GM19240 (cell line): Measurements from ENCODE around the gene RSRP1.
"Not testable (repeated sequence)": the region's sequence is repeated elsewhere in the genome, so short reads cannot be mapped to it uniquely, and the experiment has no call there.

Source experiments
- DNase-seq: peaks from one replicate; pipeline ENCODE4 v3.0.0; 2011; ENCODE audit warnings: low spot score; ENCODE audit not compliant: insufficient read length

The RSRP1 gene

GRCh38 chr1:25247024-25247828 is at the start of gene RSRP1:
RSRP1 (minus strand) TSS chr1:25247454; CDS start chr1:25246963, 491 bp downstream.
- DNase-seq, result peak; percentile 98

- DNase-seq, result not testable (repeated sequence)
Observed at GRCh38 chr1:25296501-25296900, 49.2 kb upstream of the RSRP1 start.

- DNase-seq, result not testable (repeated sequence)
Observed at GRCh38 chr1:25294889-25295826, 47.9 kb upstream of the RSRP1 start.

- not testable (repeated sequence) for DNase-seq
Observed at GRCh38 chr1:25293426-25293825, 46.2 kb upstream of the RSRP1 start.

GRCh38 chr1:25290043-25290442 is 42.8 kb upstream of the RSRP1 start:
- DNase-seq, result not testable (repeated sequence)

GRCh38 chr1:25288573-25289101 is 41.4 kb upstream of the RSRP1 start:
- not testable (repeated sequence) for DNase-seq

- not testable (repeated sequence) for DNase-seq
Observed at GRCh38 chr1:25287164-25287563, 39.9 kb upstream of the RSRP1 start.

- DNase-seq, result not testable (repeated sequence)
Observed at GRCh38 chr1:25285862-25286261, 38.6 kb upstream of the RSRP1 start.

- not testable (repeated sequence) for DNase-seq
Observed at GRCh38 chr1:25279693-25280111, 32.4 kb upstream of the RSRP1 start.

GRCh38 chr1:25278790-25279189 is 31.5 kb upstream of the RSRP1 start:
- not testable (repeated sequence) for DNase-seq

- not testable (repeated sequence) for DNase-seq
Observed at GRCh38 chr1:25278358-25278757, 31.1 kb upstream of the RSRP1 start.

GRCh38 chr1:25277295-25277694 is 30.0 kb upstream of the RSRP1 start:
- DNase-seq, result not testable (repeated sequence)

- DNase-seq, result not testable (repeated sequence)
Observed at GRCh38 chr1:25275648-25276047, 28.4 kb upstream of the RSRP1 start.

GRCh38 chr1:25272238-25272637 is 25.0 kb upstream of the RSRP1 start, which contains the start of gene RHD:
RHD (plus strand) TSS chr1:25272509; CDS start chr1:25272548, 39 bp downstream.
- not testable (repeated sequence) for DNase-seq

- DNase-seq, result not testable (repeated sequence)
Observed at GRCh38 chr1:25268143-25268760, 21.0 kb upstream of the RSRP1 start.

- not testable (repeated sequence) for DNase-seq
Observed at GRCh38 chr1:25267288-25268142, 20.3 kb upstream of the RSRP1 start.

GRCh38 chr1:25266554-25267287 is 19.5 kb upstream of the RSRP1 start:
- DNase-seq, result not testable (repeated sequence)

- DNase-seq, result not testable (repeated sequence)
Observed at GRCh38 chr1:25260336-25260735, 13.1 kb upstream of the RSRP1 start.

- not testable (repeated sequence) for DNase-seq
Observed at GRCh38 chr1:25259813-25260212, 12.6 kb upstream of the RSRP1 start.
